NCI-H128 (cell line): ENCODE data around the gene CNOT1.
"Not testable (repeated sequence)": the region's sequence is repeated elsewhere in the genome, so short reads cannot be mapped to it uniquely, and the experiment has no call there.

Experiments
- DNase-seq: peaks from one replicate; lab custom pipeline; 2025; ENCODE audit not compliant: unreplicated experiment; lab: John Stamatoyannopoulos, UW

Gene CNOT1

DNA sequence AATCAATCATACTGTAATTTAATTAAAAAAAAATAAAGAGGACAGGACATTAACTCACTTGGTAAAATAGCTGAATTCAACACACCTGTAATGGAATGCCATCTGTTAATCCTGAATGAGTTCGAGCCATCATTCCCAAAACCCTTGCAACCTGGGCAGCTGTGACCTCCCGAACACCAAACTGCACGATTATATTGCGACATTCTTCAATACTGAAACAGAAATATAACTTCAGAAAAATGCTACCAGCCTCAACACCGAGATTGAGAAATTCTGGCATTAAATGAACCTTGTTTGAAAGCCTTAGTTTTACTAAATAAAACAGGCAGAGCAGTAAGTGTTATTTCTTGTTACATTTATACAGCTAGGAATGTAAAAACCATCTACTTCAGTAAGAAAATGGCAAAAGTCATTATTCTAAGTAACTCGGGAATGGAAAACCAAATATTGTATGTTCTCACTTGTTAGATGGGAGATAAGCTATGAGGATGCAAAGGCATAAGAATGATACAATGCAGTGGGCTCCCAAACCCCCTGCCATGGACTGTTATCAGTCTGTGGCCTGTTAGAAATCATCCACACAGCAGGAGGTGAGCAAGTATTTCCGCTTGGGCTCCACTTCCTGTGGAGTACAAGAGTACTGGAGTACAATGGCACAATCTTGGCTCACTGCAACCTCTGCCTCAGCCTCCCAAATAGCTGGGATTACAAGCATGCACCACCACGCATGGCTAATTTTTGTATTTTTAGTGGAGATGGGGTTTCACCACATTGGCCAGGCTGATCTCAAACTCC lies 46.5 kb downstream of the CNOT1 start:
- no peak for DNase-seq

DNA sequence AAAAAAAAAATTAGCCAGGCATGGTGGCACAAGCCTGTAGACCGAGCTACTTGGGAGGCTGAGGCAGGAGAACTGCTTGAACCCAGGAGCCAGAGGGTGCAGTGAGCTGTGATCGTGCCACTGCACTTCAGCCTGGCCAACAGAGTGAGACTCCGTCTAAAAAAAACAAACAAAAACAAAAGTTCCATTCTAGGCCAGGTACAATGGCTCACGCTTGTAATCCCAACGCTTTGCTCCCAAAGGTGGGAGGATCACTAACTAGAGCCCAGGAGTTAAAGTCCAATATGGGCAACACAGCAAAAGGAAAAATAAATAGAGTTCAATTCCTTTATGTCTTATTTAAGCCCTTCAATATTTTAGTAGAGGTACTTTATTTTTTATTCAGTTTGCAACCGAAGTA lies 47.5 kb downstream of the CNOT1 start:
- no peak for DNase-seq

DNA sequence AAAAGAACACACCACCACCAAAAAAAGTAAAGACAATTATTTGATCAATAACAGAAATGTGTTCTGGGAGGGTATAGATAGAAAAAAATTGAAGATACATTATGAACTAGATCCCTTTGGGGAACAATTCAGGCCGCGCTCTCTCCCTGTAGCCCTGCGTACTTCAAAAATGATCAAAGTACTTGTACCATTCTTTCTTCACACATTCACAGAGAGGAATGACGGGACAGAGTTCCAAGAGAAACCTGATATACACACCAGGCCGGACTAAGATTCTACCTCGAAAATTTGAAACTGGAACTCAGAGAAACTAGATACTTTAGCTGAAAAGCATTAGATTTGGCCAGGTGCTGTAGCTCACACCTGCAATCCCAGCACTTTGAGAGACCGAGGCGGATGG lies 50.0 kb downstream of the CNOT1 start:
- DNase-seq = no peak

- no peak for DNase-seq
These were observed 51.0 kb downstream of the CNOT1 start for GRCh38 chr16:58578642-58579041.

DNA sequence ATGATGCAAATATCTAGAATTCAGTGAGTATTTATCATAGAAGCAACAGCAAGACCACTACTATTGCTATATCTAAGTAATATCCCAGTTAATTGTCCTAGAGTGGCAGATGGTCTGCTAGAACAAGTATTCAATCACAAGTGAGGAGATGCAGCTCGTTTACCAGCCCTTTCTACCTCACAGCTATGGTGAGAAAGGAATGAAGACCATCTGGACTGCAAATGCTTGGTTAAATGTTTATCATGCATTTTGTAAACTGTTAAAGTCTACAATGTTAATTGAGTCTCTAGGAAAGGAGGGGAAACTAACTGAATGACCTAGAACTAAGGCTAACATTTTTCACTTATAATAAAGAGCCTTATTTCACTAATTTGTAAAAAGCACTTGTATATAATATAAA lies 52.5 kb downstream of the CNOT1 start:
- DNase-seq = no peak

DNA sequence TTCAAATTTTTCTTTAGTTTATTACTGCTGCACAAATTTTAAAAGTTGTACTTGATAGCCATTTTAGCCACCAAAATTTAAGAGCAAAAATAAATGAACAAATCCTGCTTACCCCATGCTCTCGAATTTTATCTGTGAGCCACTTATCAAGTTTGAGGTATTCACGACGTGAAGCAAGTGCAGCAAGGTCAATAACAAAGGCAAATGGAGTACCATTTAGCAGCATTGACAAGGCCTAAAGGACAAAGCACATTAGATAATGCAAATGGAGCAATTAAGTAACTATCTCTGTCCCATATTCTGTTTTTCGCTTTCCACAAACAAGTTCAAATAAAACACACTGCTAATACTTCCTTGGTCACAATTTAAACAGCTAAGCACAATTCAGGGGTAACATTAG lies 54.7 kb downstream of the CNOT1 start:
- no peak for DNase-seq

DNA sequence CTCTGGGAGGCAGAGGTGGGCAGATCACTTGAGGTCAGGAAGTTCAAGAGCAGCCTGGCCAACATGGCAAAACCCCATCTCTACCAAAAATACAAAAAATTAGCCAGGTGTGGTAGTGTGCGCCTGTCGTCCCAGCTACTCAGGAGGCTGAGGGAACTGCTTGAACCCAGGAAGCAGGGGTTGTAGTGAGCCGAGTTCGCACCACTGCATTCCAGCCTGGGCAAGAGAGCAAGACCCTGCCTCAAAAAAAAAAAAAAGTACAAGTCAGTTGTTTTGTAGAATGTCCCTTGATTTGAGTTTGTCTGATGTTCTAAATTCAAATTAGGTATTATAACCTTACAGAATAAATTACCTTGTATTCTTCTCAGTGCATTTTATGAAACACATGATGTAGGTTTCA lies 63.9 kb downstream of the CNOT1 start:
- not testable (repeated sequence) for DNase-seq

DNA sequence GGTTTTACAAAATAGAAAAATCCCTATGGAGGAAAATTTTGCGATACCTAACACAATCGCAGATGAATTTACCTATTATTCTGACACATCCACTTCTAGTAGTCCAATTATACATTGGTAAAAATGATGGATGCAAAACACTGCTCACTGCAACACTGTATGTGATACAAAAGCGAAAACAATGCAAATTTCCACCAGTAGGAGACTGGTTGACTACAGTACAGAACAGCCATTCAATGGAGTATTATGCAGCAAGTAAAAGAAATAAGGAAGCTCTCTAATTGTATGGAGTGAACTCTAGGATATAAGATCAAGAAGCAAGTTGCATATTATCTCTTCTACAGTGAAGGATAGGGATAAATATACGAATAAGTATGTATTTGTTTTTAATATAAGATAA lies 65.9 kb downstream of the CNOT1 start:
- no peak for DNase-seq

DNA sequence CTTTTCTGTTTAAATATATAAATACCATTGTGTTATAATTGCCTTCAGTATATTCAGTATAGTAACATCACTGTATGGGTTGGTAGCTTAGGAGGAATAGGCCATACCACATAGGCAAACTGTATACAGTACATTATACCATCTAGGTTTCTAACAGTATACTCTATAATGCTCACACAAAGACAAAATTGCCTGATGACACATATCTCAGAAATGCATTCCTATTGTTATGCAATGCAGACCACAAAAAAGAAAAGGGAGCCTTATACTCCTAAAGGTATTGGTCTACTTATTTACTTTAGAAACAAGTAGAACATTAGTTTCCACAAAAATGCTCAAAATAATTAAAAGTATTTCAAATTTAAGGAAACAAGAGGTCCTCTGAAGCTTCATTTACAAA lies 66.4 kb downstream of the CNOT1 start:
- no peak for DNase-seq

DNA sequence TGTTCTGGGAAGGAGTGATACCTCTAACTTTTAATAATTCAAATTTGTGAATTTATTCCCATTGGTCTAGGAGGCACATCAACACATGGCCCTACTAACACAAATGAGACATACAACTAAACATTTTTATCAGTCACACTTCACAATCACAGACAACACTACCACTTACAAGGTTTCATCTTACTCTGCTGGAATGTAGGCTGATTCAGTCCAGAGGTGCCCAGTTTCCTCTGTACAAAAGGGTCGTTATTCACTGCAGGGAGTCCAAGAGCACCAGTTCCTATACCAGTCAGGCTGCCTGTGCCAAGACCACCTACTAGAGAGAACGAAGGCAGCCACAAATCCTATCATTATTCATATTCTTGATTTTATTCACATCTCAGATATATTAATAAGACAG lies 72.9 kb downstream of the CNOT1 start:
- no peak for DNase-seq

GRCh38 chr16:58551496-58551895 lies 78.1 kb downstream of the CNOT1 start:
- DNase-seq = no peak

DNA sequence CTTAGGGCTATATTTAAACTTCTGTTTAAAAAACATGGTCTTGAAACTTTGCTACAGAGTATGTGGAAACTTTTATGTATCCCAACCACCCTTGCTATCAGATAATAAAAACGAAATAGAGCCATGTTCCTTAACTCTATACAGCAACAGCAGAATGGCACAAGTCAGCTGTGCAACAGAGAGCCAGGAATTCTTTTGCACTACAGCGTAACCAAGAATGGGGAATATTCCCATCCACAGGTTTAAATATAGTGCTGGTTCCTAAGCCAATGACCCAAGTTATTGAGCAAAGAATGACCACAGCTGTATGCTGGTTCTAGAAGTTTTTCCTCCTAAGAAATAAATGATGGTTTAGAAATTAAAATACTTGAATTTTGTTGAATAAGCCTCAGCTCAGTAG lies 81.2 kb downstream of the CNOT1 start:
- DNase-seq = no peak

DNA sequence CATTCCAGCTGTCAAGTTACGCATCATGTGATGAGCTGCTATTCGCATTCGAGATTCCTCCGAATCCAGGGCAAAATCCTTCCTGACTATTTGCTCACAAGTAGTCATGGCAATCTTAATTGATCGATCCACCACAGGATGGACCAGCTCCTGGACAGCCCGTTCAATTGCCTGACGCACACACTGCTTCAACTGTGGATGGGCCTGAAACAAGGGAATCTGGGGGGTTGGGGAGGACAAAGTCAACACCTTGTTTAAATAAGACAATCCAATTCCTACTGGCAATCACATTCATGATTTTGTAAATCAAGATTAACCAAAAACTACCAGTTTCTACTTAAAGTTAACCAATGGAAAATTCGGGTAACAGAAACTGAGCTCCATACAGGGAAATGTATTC lies 85.9 kb downstream of the CNOT1 start:
- DNase-seq = no peak

DNA sequence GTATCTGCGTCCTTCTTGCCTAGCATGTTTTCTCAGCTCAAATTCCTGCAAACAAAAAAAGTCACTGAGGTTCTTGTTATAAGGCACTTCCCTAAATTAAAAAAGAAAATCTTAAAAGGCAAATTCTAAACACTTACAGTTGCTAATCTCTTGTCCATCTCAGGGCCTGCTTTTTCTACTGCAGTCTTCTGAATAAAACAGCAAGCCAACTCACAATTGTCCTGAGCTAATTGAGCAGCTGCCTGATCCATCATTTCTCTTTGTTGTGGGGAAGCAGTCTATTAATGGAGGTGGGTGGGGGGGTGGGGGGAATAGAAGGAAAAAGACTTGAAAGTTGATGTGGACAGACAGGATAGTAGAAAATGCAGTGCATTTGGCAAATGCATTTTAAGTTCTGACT lies 87.3 kb downstream of the CNOT1 start:
- no peak for DNase-seq

- no peak for DNase-seq
These were observed 87.9 kb downstream of the CNOT1 start for GRCh38 chr16:58541711-58542110.

GRCh38 chr16:58537124-58537906 lies 92.3 kb downstream of the CNOT1 start:
- DNase-seq = no peak

GRCh38 chr16:58536278-58536677 lies 93.3 kb downstream of the CNOT1 start:
- no peak for DNase-seq

DNA sequence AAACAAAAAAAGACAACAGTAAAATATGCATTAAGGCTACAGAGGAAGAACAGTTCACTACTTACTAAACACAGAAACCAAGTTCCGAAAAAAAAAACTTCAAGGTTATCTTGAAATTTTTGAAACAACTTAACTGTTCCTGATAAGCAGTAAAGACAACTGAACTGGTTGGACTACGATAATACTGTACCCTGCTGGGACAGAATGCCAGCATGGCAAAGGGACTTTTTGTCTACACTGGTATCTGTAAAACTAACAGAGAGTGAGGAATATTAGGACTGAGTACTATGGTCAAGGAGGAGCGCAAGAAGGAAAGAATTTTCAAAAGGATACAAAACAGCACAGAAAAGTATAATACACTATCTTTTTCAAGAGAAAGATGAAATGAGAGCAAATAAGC lies 94.5 kb downstream of the CNOT1 start:
- no peak for DNase-seq

- no peak for DNase-seq
These were observed 95.7 kb downstream of the CNOT1 start for GRCh38 chr16:58533751-58534470.

GRCh38 chr16:58532414-58532813 lies 97.2 kb downstream of the CNOT1 start:
- DNase-seq = no peak

DNA sequence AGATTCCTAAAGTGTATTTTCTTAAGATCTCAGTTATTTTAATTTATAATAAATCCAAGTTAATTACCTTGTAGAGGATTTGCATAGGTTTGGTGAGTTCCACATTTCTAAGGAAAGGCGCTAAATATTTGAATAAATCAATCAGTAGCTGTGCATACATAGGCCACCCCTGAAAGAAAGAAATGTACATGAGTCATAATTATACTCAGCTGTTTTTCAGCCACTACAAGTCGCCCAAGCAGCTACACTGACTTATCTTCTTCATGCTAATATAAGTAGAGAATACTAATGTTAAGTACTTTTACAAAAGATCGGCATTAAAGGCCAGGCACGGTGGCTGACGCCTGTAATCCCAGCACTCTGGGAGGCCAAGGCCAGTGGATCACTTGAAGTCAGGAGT lies 99.4 kb downstream of the CNOT1 start:
- DNase-seq = no peak

DNA sequence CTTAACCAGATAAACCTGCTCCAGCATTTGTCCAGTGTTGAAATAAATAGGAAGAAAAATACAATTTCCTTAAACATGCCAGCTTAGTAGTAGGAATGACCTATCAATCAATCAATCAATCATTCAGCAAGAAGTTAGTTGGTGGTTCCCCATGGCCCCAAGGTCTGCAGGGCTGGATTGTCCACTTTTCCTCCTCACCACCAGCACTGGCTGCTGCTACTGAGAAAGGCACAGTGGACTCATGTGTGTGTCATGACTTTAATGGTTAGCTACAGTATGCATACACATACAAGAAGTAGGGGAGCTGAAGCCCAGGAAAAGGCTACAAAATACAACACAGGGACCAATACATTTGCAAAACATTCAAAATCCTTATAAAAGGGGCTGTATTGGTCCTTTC lies 109.9 kb downstream of the CNOT1 start:
- no peak for DNase-seq
